Natural killer cell (primary cell): Measurements from ENCODE around the gene RNF103. TPM values are rescaled to one million over a fixed set of nuclear protein-coding genes. Genes with fewer than 3 reads are reported as not detected.

Source experiments
- ATAC-seq, 3 donors: fragments of 150-1000 bp in 2 of 3; fragments of 200-7000 bp in 1 of 3; cut with Tn5 transposase; 1 replicate in 1 of 3; 2 replicates in 2 of 3; pipeline ENCODE4 v1.10.0; 2021; ENCODE audit warnings: mild to moderate bottlenecking in 2 of 3, moderate library complexity in 2 of 3
- DNase-seq, 2 donors: peaks; one replicate each; pipeline versions ENCODE4 v3.0.0 to v3.0.0-alpha.2; 2013 to 2021; ENCODE audit warnings: mixed read lengths in 1 of 2
- H3K27ac ChIP-seq: one replicate; pipeline ENCODE4 v1.5.1; 2013; ENCODE audit warnings: mild to moderate bottlenecking, low read length
- H3K27me3 ChIP-seq: one replicate; pipeline ENCODE4 v1.6.1; 2013; ENCODE audit warnings: low read length; ENCODE audit not compliant: control insufficient read depth, insufficient read depth
- H3K36me3 ChIP-seq: one replicate; pipeline ENCODE4 v1.6.1; 2013; ENCODE audit warnings: low read length; ENCODE audit not compliant: control insufficient read depth, insufficient read depth
- H3K4me1 ChIP-seq: one replicate; pipeline ENCODE4 v1.6.1; 2013; ENCODE audit warnings: low read length; ENCODE audit not compliant: control insufficient read depth, insufficient read depth
- H3K4me3 ChIP-seq: one replicate; pipeline ENCODE4 v1.5.1; 2013; ENCODE audit warnings: low read length
- H3K9me3 ChIP-seq: one replicate; pipeline ENCODE4 v1.6.1; 2013; ENCODE audit warnings: low read length; ENCODE audit not compliant: control insufficient read depth, insufficient read depth
- H3K27ac Mint-ChIP-seq, 2 donors: one replicate each; pipeline ENCODE4 v1.8.0; 2022; ENCODE audit warnings: mild to moderate bottlenecking in 2 of 2, mixed read lengths in 2 of 2, moderate library complexity in 1 of 2
- H3K27me3 Mint-ChIP-seq, 2 donors: one replicate each; pipeline ENCODE4 v1.8.0; 2022; ENCODE audit warnings: low read depth in 2 of 2, mixed read lengths in 2 of 2
- H3K36me3 Mint-ChIP-seq: one replicate; pipeline ENCODE4 v1.8.0; 2022; ENCODE audit warnings: mixed read lengths
- H3K4me1 Mint-ChIP-seq, 2 donors: one replicate each; pipeline ENCODE4 v1.8.0; 2022; ENCODE audit warnings: mixed read lengths in 2 of 2
- H3K4me3 Mint-ChIP-seq: one replicate; pipeline ENCODE4 v1.8.0; 2022; ENCODE audit warnings: mild to moderate bottlenecking, moderate library complexity, mixed read lengths
- H3K9me3 Mint-ChIP-seq, 2 donors: one replicate each; pipeline ENCODE4 v1.8.0; 2022; ENCODE audit warnings: mixed read lengths in 2 of 2
- CTCF ChIP-seq: fragments of 200-600 bp; IDR thresholded peaks from one replicate; pipeline ENCODE4 v1.8.0; 2022; ENCODE audit warnings: antibody characterized with exemption
- WGBS: methylation state at CpG from one replicate; pipeline ENCODE4 v1.1.7; 2013; ENCODE audit warnings: missing lambda C conversion rate; ENCODE audit not compliant: insufficient coverage; 5-methylcytosine and 5-hydroxymethylcytosine counted together
- intact Hi-C: fragments of 100-400 bp; cut with micrococcal nuclease; formaldehyde crosslinking; loops from one replicate; pipeline ENCODE4 v1.14.2; 2022
- total RNA-seq, 4 donors: library from RNA; stranded (reverse); fragments of 120-200 nt in 1 of 4; gene quantifications; one replicate each; pipeline versions ENCODE4 v1.2.3 to v1.2.4, GENCODE V29; 2013 to 2022

RNF103 gene
- total RNA-seq, 3 donors from 2014 or later (not counting 1 experiment from before 2014, with no cell fraction given) = 52.9 to 74.2 (median 70.9) TPM

- no peak overlapping the region for H3K27ac Mint-ChIP-seq
- peaks cover 11 to 60% of the 10 kb centered on the region in 2 donors for H3K4me1 Mint-ChIP-seq
- Histone ChIP-seq H3K9me3 (no peaks in the 10 kb centered on the region), H3K27ac (no peak overlapping the region), H3K4me3 (no peak overlapping the region), H3K36me3 (peaks cover 39% of the 10 kb centered on the region), H3K27me3 (no peaks in the 10 kb centered on the region), H3K4me1 (no peaks in the 10 kb centered on the region)
- no peak for TF ChIP-seq CTCF
- no peaks in the 10 kb centered on the region for H3K9me3 Mint-ChIP-seq
- ATAC-seq (no peak), DNase-seq (no peak)
- no peaks in the 10 kb centered on the region for H3K27me3 Mint-ChIP-seq
- peaks cover 25% of the 10 kb centered on the region for H3K36me3 Mint-ChIP-seq
- H3K4me3 Mint-ChIP-seq = no peak overlapping the region
- intact Hi-C loops = no loop called here
Observed at GRCh38 chr2:86615596-86615995, 8.1 kb downstream of the RNF103 start.

GRCh38 chr2:86613515-86613914 lies 10.2 kb downstream of the RNF103 start:
- H3K9me3 ChIP-seq = no peaks in the 10 kb centered on the region
- H3K4me3 Mint-ChIP-seq = no peak overlapping the region
- peaks cover 6 to 39% of the 10 kb centered on the region in 2 donors for H3K4me1 Mint-ChIP-seq
- no peak overlapping the region for H3K27ac Mint-ChIP-seq
- H3K36me3 ChIP-seq = peaks cover 48% of the 10 kb centered on the region
- H3K4me3 ChIP-seq = no peak overlapping the region
- H3K27ac ChIP-seq = no peak overlapping the region
- H3K27me3 Mint-ChIP-seq = no peaks in the 10 kb centered on the region
- DNase-seq (no peak), ATAC-seq (no peak)
- no peak for TF ChIP-seq CTCF
- H3K4me1 ChIP-seq = no peaks in the 10 kb centered on the region
- H3K9me3 Mint-ChIP-seq = no peaks in the 10 kb centered on the region
- WGBS = 80% methylated on average over 4 of the region's 4 CpGs
- H3K27me3 ChIP-seq = no peaks in the 10 kb centered on the region
- peaks cover 23% of the 10 kb centered on the region for H3K36me3 Mint-ChIP-seq
- intact Hi-C loops = no loop called here

GRCh38 chr2:86610871-86611270 lies 12.8 kb downstream of the RNF103 start:
- ATAC-seq (no peak), DNase-seq (no peak)
- Mint-ChIP-seq H3K4me3 (no peak overlapping the region), H3K4me1 (peaks cover 6 to 26% of the 10 kb centered on the region in 2 donors), H3K36me3 (peaks cover 19% of the 10 kb centered on the region), H3K27me3 (no peaks in the 10 kb centered on the region), H3K9me3 (no peaks in the 10 kb centered on the region), H3K27ac (peak overlapping the region in 1 of 2 donors; percentile 21)
- WGBS = no CpG with 5 or more reads among the region's 1 CpG
- intact Hi-C loops = no loop called here
- H3K36me3 ChIP-seq = peaks cover 45% of the 10 kb centered on the region
- no peaks in the 10 kb centered on the region for H3K4me1 ChIP-seq
- no peaks in the 10 kb centered on the region for H3K27me3 ChIP-seq
- H3K9me3 ChIP-seq = no peaks in the 10 kb centered on the region
- no peak for TF ChIP-seq CTCF
- no peak overlapping the region for H3K4me3 ChIP-seq
- no peak overlapping the region for H3K27ac ChIP-seq

GRCh38 chr2:86608832-86609410 lies 14.7 kb downstream of the RNF103 start:
- WGBS = 93% methylated on average over 2 of the region's 2 CpGs
- Mint-ChIP-seq H3K27ac (no peak overlapping the region), H3K4me1 (peaks cover 6 to 22% of the 10 kb centered on the region in 2 donors), H3K9me3 (no peaks in the 10 kb centered on the region), H3K4me3 (no peak overlapping the region), H3K27me3 (no peaks in the 10 kb centered on the region), H3K36me3 (peaks cover 34% of the 10 kb centered on the region)
- no peak for DNase-seq
- Histone ChIP-seq H3K9me3 (no peaks in the 10 kb centered on the region), H3K36me3 (peaks cover 46% of the 10 kb centered on the region), H3K27ac (no peak overlapping the region), H3K27me3 (no peaks in the 10 kb centered on the region), H3K4me3 (no peak overlapping the region), H3K4me1 (no peaks in the 10 kb centered on the region)
- no peak for TF ChIP-seq CTCF
- intact Hi-C loops = no loop called here
- ATAC-seq = no peak
